Renal cortex interstitium (tissue), 15 donors: ENCODE data around the gene SPAG9. TPM values are rescaled to one million over a fixed set of nuclear protein-coding genes. Genes with fewer than 3 reads are reported as not detected.

ENCODE experiments used
- DNase-seq, 11 donors: peaks; one replicate each; pipeline ENCODE4 v3.0.0-alpha.2; 2013; ENCODE audit warnings: low read depth in 9 of 11, low spot score in 4 of 11; ENCODE audit errors: extremely low read depth in 1 of 11
- long read RNA-seq, 16 experiments: transcript quantifications; one replicate each; lab custom pipeline, GENCODE V29; 2026
- polyA plus RNA-seq, 3 donors: library from polyadenylated mRNA; unstranded; fragments of 120-200 nt; gene quantifications; one replicate each; pipeline ENCODE4 v1.2.1, GENCODE V29; 2013; ENCODE audit not compliant: insufficient read length in 3 of 3

The SPAG9 gene
- polyA plus RNA-seq, result 100 to 1,000 TPM in 2 of 3 donors, 10 to 100 TPM in 1; 97.0 to 129 (median 103) TPM
- long read RNA-seq, donor 1, full-length matches to known transcripts, result 2 of 869 reads
- long read RNA-seq, donor 1, partial matches to known transcripts, result 477 of 869 reads
- long read RNA-seq, donor 1, other reads (novel, unspliced or antisense), result 390 of 869 reads
- long read RNA-seq, donor 2, partial matches to known transcripts, result 15 of 15 reads
- long read RNA-seq, donor 2, other reads (novel, unspliced or antisense), result 0 of 15 reads
- long read RNA-seq, donor 3, partial matches to known transcripts, result 6 of 10 reads
- long read RNA-seq, donor 3, other reads (novel, unspliced or antisense), result 0 of 10 reads
- long read RNA-seq, donor 4, partial matches to known transcripts, result 0 of 6 reads
- long read RNA-seq, donor 4, other reads (novel, unspliced or antisense), result 0 of 6 reads
- long read RNA-seq, donor 5, result 0 reads
- long read RNA-seq, donor 6, partial matches to known transcripts, result 18 of 24 reads
- long read RNA-seq, donor 6, other reads (novel, unspliced or antisense), result 0 of 24 reads
- long read RNA-seq, donor 7, transcript SPAG9-207 (3 exons, 828 nt), result major isoform, 5 of 13 reads
- long read RNA-seq, donor 7, partial matches to known transcripts, result 8 of 13 reads
- long read RNA-seq, donor 7, other reads (novel, unspliced or antisense), result 0 of 13 reads
- long read RNA-seq, donor 8, result 0 reads
- long read RNA-seq, donor 9, full-length matches to known transcripts, result 5 of 5 reads
- long read RNA-seq, donor 9, partial matches to known transcripts, result 0 of 5 reads
- long read RNA-seq, donor 9, other reads (novel, unspliced or antisense), result 0 of 5 reads
- long read RNA-seq, donor 10, full-length matches to known transcripts, result 6 of 11 reads
- long read RNA-seq, donor 10, partial matches to known transcripts, result 5 of 11 reads
- long read RNA-seq, donor 10, other reads (novel, unspliced or antisense), result 0 of 11 reads
- long read RNA-seq, donor 11, full-length matches to known transcripts, result 2 of 2 reads
- long read RNA-seq, donor 11, partial matches to known transcripts, result 0 of 2 reads
- long read RNA-seq, donor 11, other reads (novel, unspliced or antisense), result 0 of 2 reads
- long read RNA-seq, donor 12, partial matches to known transcripts, result 0 of 1 reads
- long read RNA-seq, donor 12, other reads (novel, unspliced or antisense), result 0 of 1 reads
- long read RNA-seq, donor 13, result 0 reads
- long read RNA-seq, donor 14, full-length matches to known transcripts, result 7 of 7 reads
- long read RNA-seq, donor 14, partial matches to known transcripts, result 0 of 7 reads
- long read RNA-seq, donor 14, other reads (novel, unspliced or antisense), result 0 of 7 reads
- long read RNA-seq, donor 15, full-length matches to known transcripts, result 2 of 2 reads
- long read RNA-seq, donor 15, partial matches to known transcripts, result 0 of 2 reads
- long read RNA-seq, donor 15, other reads (novel, unspliced or antisense), result 0 of 2 reads
- long read RNA-seq, donor 16, full-length matches to known transcripts, result 21 of 40 reads
- long read RNA-seq, donor 16, partial matches to known transcripts, result 19 of 40 reads
- long read RNA-seq, donor 16, other reads (novel, unspliced or antisense), result 0 of 40 reads

GRCh38 chr17:51120739-51121619 lies at the start of gene SPAG9:
Gene SPAG9, minus strand, starts transcription at chr17:51120868. Its CDS starts 212 bp downstream, at chr17:51120656.
- DNase-seq, result peak; percentile 86 to 96 (median 92)

- DNase-seq, result no peak
Measured at GRCh38 chr17:51169340-51169739, 48.7 kb upstream of the SPAG9 start.

- peak in 2 of 11 donors; percentile 24 to 52 for DNase-seq
Measured at GRCh38 chr17:51166987-51167931, 46.6 kb upstream of the SPAG9 start.

- peak in 10 of 11 donors; percentile 66 to 85 (median 80) for DNase-seq
Measured at GRCh38 chr17:51166198-51166986, 45.7 kb upstream of the SPAG9 start, which contains the start of gene NME2. Gene NME2, plus strand, starts transcription at chr17:51166411. Its CDS starts 420 bp downstream, at chr17:51166831.

- no peak for DNase-seq
Measured at GRCh38 chr17:51165680-51166197, 45.1 kb upstream of the SPAG9 start.

GRCh38 chr17:51164911-51165679 lies 44.4 kb upstream of the SPAG9 start:
- DNase-seq, result no peak

GRCh38 chr17:51161541-51161940 lies 40.9 kb upstream of the SPAG9 start:
- no peak for DNase-seq

- DNase-seq, result no peak
Measured at GRCh38 chr17:51159604-51160003, 38.9 kb upstream of the SPAG9 start.

- DNase-seq, result no peak
Measured at GRCh38 chr17:51155416-51155815, 34.7 kb upstream of the SPAG9 start.

GRCh38 chr17:51154176-51154575 lies 33.5 kb upstream of the SPAG9 start:
- DNase-seq, result no peak

- peak; percentile 95 to 100 (median 98) for DNase-seq
Measured at GRCh38 chr17:51153210-51154072, 32.8 kb upstream of the SPAG9 start, which contains the start of gene NME1. Gene NME1, plus strand, starts transcription at chr17:51153559. Its CDS starts 2,096 bp downstream, at chr17:51155655.

GRCh38 chr17:51152766-51153209 lies 32.1 kb upstream of the SPAG9 start:
- DNase-seq, result peak in 1 of 11 donors; percentile 37

GRCh38 chr17:51150932-51151331 lies 30.3 kb upstream of the SPAG9 start:
- no peak for DNase-seq
